BE2C (cell line): ENCODE measurements around the gene PHOX2A.

Source experiments
- DNase-seq: peaks from one replicate; pipeline ENCODE4 v3.0.0-alpha.2; 2020
- H3K27me3 ChIP-seq: fragments of 250-450 bp; sonication (Bioruptor Pico); 2 replicates; pipeline ENCODE4 v1.5.1; 2020; ENCODE audit warnings: mild to moderate bottlenecking
- H3K36me3 ChIP-seq: fragments of 250-450 bp; sonication (Bioruptor Pico); 2 replicates; pipeline ENCODE4 v1.5.1; 2020; ENCODE audit warnings: mild to moderate bottlenecking
- H3K4me1 ChIP-seq: fragments of 250-450 bp; sonication (Bioruptor Pico); 2 replicates; pipeline ENCODE4 v1.5.1; 2020
- H3K4me3 ChIP-seq: 2 replicates; pipeline ENCODE4 v1.5.1; 2011; ENCODE audit warnings: low read depth, low read length
- H3K9me3 ChIP-seq: fragments of 250-450 bp; sonication (Bioruptor Pico); 2 replicates; pipeline ENCODE4 v1.5.1; 2020
- CTCF ChIP-seq: IDR thresholded peaks from 2 replicates; pipeline ENCODE4 v1.5.1; 2012; ENCODE audit warnings: mild to moderate bottlenecking, low read depth, low read length

Gene PHOX2A

GRCh38 chr11:72191961-72192381, 52.0 kb downstream of the PHOX2A start, which contains the start of gene FOLR1:
Gene FOLR1, plus strand, starts transcription at chr11:72192140. Its CDS starts 34 bp downstream, at chr11:72192174.
- Histone ChIP-seq H3K9me3 (no peaks in the 10 kb centered on the region), H3K4me3 (no peak within 1 kb of the TSS), H3K4me1 (peaks cover 5% of the 10 kb centered on the region; the same call in 1 of the 2 replicates), H3K36me3 (no peaks in the 10 kb centered on the region), H3K27me3 (no peaks in the 10 kb centered on the region)
- no peak for TF ChIP-seq CTCF
- no peak for DNase-seq

GRCh38 chr11:72190631-72191071, 53.3 kb downstream of the PHOX2A start:
- Histone ChIP-seq H3K36me3 (no peaks in the 10 kb centered on the region), H3K9me3 (no peaks in the 10 kb centered on the region), H3K27me3 (no peaks in the 10 kb centered on the region), H3K4me3 (no peak overlapping the region), H3K4me1 (peaks cover 5% of the 10 kb centered on the region; the same call in 1 of the 2 replicates)
- TF ChIP-seq CTCF: no peak
- DNase-seq: no peak

- Histone ChIP-seq H3K36me3 (no peaks in the 10 kb centered on the region), H3K9me3 (no peaks in the 10 kb centered on the region), H3K27me3 (no peaks in the 10 kb centered on the region), H3K4me1 (peaks cover 5% of the 10 kb centered on the region; the same call in 1 of the 2 replicates), H3K4me3 (no peak overlapping the region)
- no peak for TF ChIP-seq CTCF
- DNase-seq: no peak
These were observed 54.3 kb downstream of the PHOX2A start for GRCh38 chr11:72189455-72190250.
